Thoracic aorta endothelial cell (primary cell): ENCODE data around the gene ABCA6. TPM values are rescaled to one million over a fixed set of nuclear protein-coding genes. Genes with fewer than 3 reads are reported as not detected.

Experiments
- small RNA-seq: library from RNA; depleted of rRNA; stranded (forward); fragments of <200 nt; gene quantifications from one replicate; pipeline ENCODE3, GENCODE V24; 2012
- total RNA-seq: library from RNA; depleted of rRNA; stranded (reverse); fragments of >200 nt; gene quantifications from 2 replicates; pipeline ENCODE4 v1.2.3, GENCODE V29; 2012

ABCA6 gene
- total RNA-seq = 32.7 and 36.3 TPM in 2 replicates

DNA sequence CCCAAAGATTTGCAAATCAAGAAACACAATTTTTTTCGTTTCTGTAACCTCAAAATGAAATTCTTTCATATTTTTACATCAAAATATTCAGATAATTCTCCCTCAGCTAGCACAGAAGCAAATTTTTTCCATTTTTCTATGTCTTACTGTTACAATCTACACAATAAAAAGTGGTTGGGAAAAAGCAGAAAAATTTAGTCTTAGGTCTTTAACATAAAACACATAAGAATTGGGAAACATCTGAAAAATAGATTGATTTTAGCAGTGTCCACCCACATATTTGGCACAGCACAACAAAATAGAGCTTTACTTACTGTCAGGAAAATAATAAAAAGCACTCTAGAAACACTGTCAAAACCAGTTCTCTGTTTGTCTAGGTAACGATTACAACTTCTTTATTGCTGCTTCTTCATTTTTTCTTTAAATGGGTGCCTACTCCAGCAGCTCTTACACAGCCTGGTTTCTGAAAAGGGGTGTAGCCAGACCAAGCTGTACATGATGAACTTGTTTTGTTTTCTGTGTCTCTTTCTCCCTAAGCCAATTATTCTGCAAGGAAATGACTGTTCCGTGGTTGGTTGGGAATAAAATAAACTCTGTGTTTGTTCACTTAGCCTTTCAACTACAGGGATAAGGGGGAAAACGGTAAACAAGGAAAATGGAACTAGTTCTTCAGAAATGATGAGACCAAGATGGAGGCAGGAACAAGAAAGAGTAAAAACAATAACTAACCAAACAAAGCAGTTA lies at the start of gene ABCA6:
Gene ABCA6 (minus strand): TSS at position 465 of the 744 bp plus-strand sequence. CDS start 1,192 bp downstream, outside the sequence.

DNA sequence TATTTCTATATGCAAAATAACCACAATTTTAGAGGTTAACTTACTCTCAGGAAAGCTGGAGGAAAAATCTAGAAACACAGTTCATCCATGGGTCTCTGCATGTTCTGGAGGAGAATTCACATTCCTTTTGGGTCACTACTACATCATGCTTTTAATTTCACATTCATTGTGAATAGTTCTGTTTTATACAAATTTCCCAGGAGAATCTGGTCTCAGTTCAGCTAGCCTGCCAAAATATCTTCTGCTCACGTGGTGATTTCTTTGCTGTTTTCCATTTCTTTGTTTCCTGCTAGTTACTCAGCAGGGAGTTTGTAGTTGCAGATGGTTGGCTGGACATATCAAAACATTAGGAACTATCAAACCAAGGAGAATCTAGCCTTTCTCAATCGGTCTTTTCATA lies 80.9 kb downstream of the ABCA6 start, which contains the start of gene ABCA9:
Gene ABCA9 (minus strand): TSS at position 106 of the 400 bp plus-strand sequence. CDS start 9,801 bp downstream, outside the sequence.

Small RNAs within 50 kb of the gene (small RNA-seq; reads per million reads assigned to genes)
- gene MIR4524B = not detected

Other genes starting within 250 kb of the ABCA6 start
- gene ABCA8, start 186.5 kb downstream of the ABCA6 start, total RNA-seq = 15.8 and 77.7 TPM in 2 replicates
- gene ABCA9, start 81.0 kb downstream of the ABCA6 start, total RNA-seq = 3.3 and 13.4 TPM in 2 replicates
- gene ABCA10, start 86.9 kb upstream of the ABCA6 start, total RNA-seq = 0.80 and 1.0 TPM in 2 replicates
- gene ABCA5, start 185.2 kb upstream of the ABCA6 start, total RNA-seq = 30.2 and 30.7 TPM in 2 replicates